ENCODE results near the gene BCL11A. TPM values are rescaled to one million over a fixed set of nuclear protein-coding genes. Genes with fewer than 3 reads are reported as not detected.
A peak's percentile ranks its signal among the peaks of the same experiment; 100 is the strongest.

BCL11A gene
- total RNA-seq, 1 experiment from 2014 or later, result 0.33 TPM

- TF ChIP-seq CTCF (IDR thresholded peaks at IDR 0.05) (no peak), TCF7L2 (IDR thresholded peaks at IDR 0.05; ENCODE audit: low read depth, low read length) (no peak), SIN3A (IDR thresholded peaks at IDR 0.05; ENCODE audit: borderline replicate concordance, insufficient read depth, low read depth, low read length) (no peak), POLR2AphosphoS5 (IDR thresholded peaks at IDR 0.05; ENCODE audit: low read depth, low read length) (no peak), REST (IDR thresholded peaks at IDR 0.05; ENCODE audit: insufficient read depth in 1 of 2, low read depth in 2 of 2, low read length in 1 of 2) (no peak)
- H3K9me3 ChIP-seq (ENCODE audit: control insufficient read depth, insufficient read depth, low read depth, low read length), result no peaks in the 10 kb centered on the region
- DNase-seq (ENCODE audit: low read depth, low spot score) (no peak), ATAC-seq (no peak)
- no peaks in the 10 kb centered on the region; the same call in 1 of the 2 replicates for H3K36me3 ChIP-seq (ENCODE audit: control insufficient read depth, insufficient read depth, low read length)
- intact Hi-C loops (cut with micrococcal nuclease; ENCODE audit: unreplicated experiment), result loop anchor here (10.0 kb wide), 1 partner anchor 1262 kb away; no protein-coding TSS in a partner anchor
- ChIA-PET CTCF (interaction anchor here (1.0 kb wide), 1 partner anchor 1985 kb away, joined by 3 read pairs; no protein-coding TSS in a partner anchor), POLR2A (no interaction called here)
- no peak overlapping the region for H3K27ac ChIP-seq (ENCODE audit: low read length)
- in situ Hi-C loops (cut with HindIII; ENCODE audit: low pct_unique_long_range_greater_than_20kb, low sequenced_read_pairs), result no loop called here
- no TSS peak for BruUV-seq (replicated peaks)
- H3K4me1 ChIP-seq (ENCODE audit: control insufficient read depth, insufficient read depth, low read length), result peaks cover 17% of the 10 kb centered on the region
- H3K27me3 ChIP-seq (ENCODE audit: control insufficient read depth, insufficient read depth, low read length), result peaks cover 49% of the 10 kb centered on the region
- peak overlapping the region in 1 of 2 experiments; percentile 14; a peak in 1 of 4 replicates for H3K4me3 ChIP-seq (ENCODE audit: low read depth in 2 of 2, low read length in 2 of 2)
Observed at GRCh38 chr2:60556576-60557485, 3.4 kb upstream of the BCL11A start.

GRCh38 chr2:60556175-60556574 is 2.7 kb upstream of the BCL11A start:
- intact Hi-C loops (cut with micrococcal nuclease; ENCODE audit: unreplicated experiment), result loop anchor here (10.0 kb wide), 1 partner anchor 1261 kb away; no protein-coding TSS in a partner anchor
- POLR2A ChIA-PET, result no interaction called here
- ATAC-seq, result no peak

More at GRCh38 chr2:60556175-60556574, 2.7 kb upstream of the BCL11A start:
- Histone ChIP-seq H3K9me3 (ENCODE audit: control insufficient read depth, insufficient read depth, low read depth, low read length) (no peaks in the 10 kb centered on the region), H3K36me3 (ENCODE audit: control insufficient read depth, insufficient read depth, low read length) (no peaks in the 10 kb centered on the region; the same call in 1 of the 2 replicates), H3K27me3 (ENCODE audit: control insufficient read depth, insufficient read depth, low read length) (peaks cover 43% of the 10 kb centered on the region), H3K4me1 (ENCODE audit: control insufficient read depth, insufficient read depth, low read length) (peaks cover 19% of the 10 kb centered on the region), H3K27ac (ENCODE audit: low read length) (no peak overlapping the region), H3K4me3 (ENCODE audit: low read depth in 2 of 2, low read length in 2 of 2) (no peak overlapping the region; a peak in 1 of 4 replicates)
- no peak for TF ChIP-seq REST (IDR thresholded peaks at IDR 0.05; ENCODE audit: insufficient read depth in 1 of 2, low read depth in 2 of 2, low read length in 1 of 2)
- TF ChIP-seq TCF7L2 (IDR thresholded peaks at IDR 0.05; ENCODE audit: low read depth, low read length), result no peak
- TF ChIP-seq POLR2AphosphoS5 (IDR thresholded peaks at IDR 0.05; ENCODE audit: low read depth, low read length), result no peak
- in situ Hi-C loops (cut with HindIII; ENCODE audit: low pct_unique_long_range_greater_than_20kb, low sequenced_read_pairs), result no loop called here
- no TSS peak for BruUV-seq (replicated peaks)
- no peak for DNase-seq (ENCODE audit: low read depth, low spot score)
- CTCF ChIA-PET, result no interaction called here
